WTC11 (cell line): Measurements from ENCODE around the gene TRMU. TPM values are rescaled to one million over a fixed set of nuclear protein-coding genes. Genes with fewer than 3 reads are reported as not detected.

Experiments used
- ATAC-seq: fragments of 200-7000 bp; cut with Tn5 transposase; 2 replicates; pipeline ENCODE4 v1.10.0; 2021; ENCODE audit warnings: mild to moderate bottlenecking, moderate library complexity
- CTCF ChIA-PET: fragments of 300-600 bp; sonication (Branson Sonifier 250); formaldehyde crosslinking; loops from one replicate; lab custom pipeline; 2021; ENCODE audit warnings: antibody characterized with exemption; lab: Charles Lee
- POLR2A ChIA-PET: fragments of 350-600 bp; sonication (Branson Sonifier 250); formaldehyde crosslinking; loops from one replicate; lab custom pipeline; 2021; ENCODE audit warnings: antibody characterized with exemption; lab: Charles Lee
- DNase-seq: peaks from one replicate; pipeline ENCODE4 v3.0.0; 2021; ENCODE audit warnings: low spot score
- H3K27ac Mint-ChIP-seq: 2 replicates; pipeline ENCODE4 v1.8.0; 2021; ENCODE audit warnings: mixed read lengths
- H3K27me3 Mint-ChIP-seq: 2 replicates; pipeline ENCODE4 v1.8.0; 2021; ENCODE audit warnings: low read depth, mild to moderate bottlenecking, moderate library complexity, mixed read lengths
- H3K36me3 Mint-ChIP-seq: 2 replicates; pipeline ENCODE4 v1.8.0; 2021; ENCODE audit warnings: mixed read lengths
- H3K4me1 Mint-ChIP-seq: 2 replicates; pipeline ENCODE4 v1.8.0; 2022; ENCODE audit warnings: mixed read lengths
- H3K4me3 Mint-ChIP-seq: 2 replicates; pipeline ENCODE4 v1.8.0; 2021; ENCODE audit warnings: mild to moderate bottlenecking, moderate library complexity, mixed read lengths
- H3K9me3 Mint-ChIP-seq: 2 replicates; pipeline ENCODE4 v1.8.0; 2021; ENCODE audit warnings: mixed read lengths
- ATF1 ChIP-seq: sonication (generic); formaldehyde crosslinking; IDR thresholded peaks from 2 replicates; pipeline ENCODE4 v1.8.1; 2023; ENCODE audit warnings: mild to moderate bottlenecking, moderate library complexity, missing genetic modification reagents
- CBFB ChIP-seq: sonication (generic); formaldehyde crosslinking; IDR thresholded peaks from 2 replicates; pipeline ENCODE4 v1.8.1; 2022; ENCODE audit warnings: mild to moderate bottlenecking, low read depth, missing genetic modification reagents
- CREB1 ChIP-seq: sonication (generic); formaldehyde crosslinking; IDR thresholded peaks from 2 replicates; pipeline ENCODE4 v1.8.0; 2023; ENCODE audit warnings: mild to moderate bottlenecking, missing genetic modification reagents
- ESRRA ChIP-seq: sonication (generic); formaldehyde crosslinking; IDR thresholded peaks from 2 replicates; pipeline ENCODE4 v1.8.1; 2022; ENCODE audit warnings: mild to moderate bottlenecking, missing genetic modification reagents, borderline replicate concordance
- ETV6 ChIP-seq: sonication (generic); formaldehyde crosslinking; IDR thresholded peaks from 2 replicates; pipeline ENCODE4 v1.8.1; 2022; ENCODE audit warnings: mild to moderate bottlenecking, missing genetic modification reagents
- FOXP1 ChIP-seq: sonication (generic); formaldehyde crosslinking; IDR thresholded peaks from 2 replicates; pipeline ENCODE4 v1.8.0; 2022; ENCODE audit warnings: missing genetic modification reagents, mild to moderate bottlenecking, moderate library complexity, borderline replicate concordance
- GTF2I ChIP-seq: fragments of 250-450 bp; sonication (Bioruptor Pico); conservative IDR thresholded peaks from 2 replicates; pipeline ENCODE4 v1.4.0; 2021; ENCODE audit warnings: mild to moderate bottlenecking
- JUN ChIP-seq: sonication (generic); formaldehyde crosslinking; IDR thresholded peaks from 2 replicates; pipeline ENCODE4 v1.8.0; 2023; ENCODE audit warnings: mild to moderate bottlenecking, missing genetic modification reagents
- MYBL2 ChIP-seq: sonication (generic); formaldehyde crosslinking; IDR thresholded peaks from 2 replicates; pipeline ENCODE4 v1.8.1; 2023; ENCODE audit warnings: mild to moderate bottlenecking, moderate library complexity, missing genetic modification reagents
- NR1H2 ChIP-seq: sonication (generic); formaldehyde crosslinking; IDR thresholded peaks from 2 replicates; pipeline ENCODE4 v1.9.0; 2021; ENCODE audit warnings: mild to moderate bottlenecking, moderate library complexity, missing genetic modification reagents
- RELA ChIP-seq: sonication (generic); formaldehyde crosslinking; IDR thresholded peaks from 2 replicates; pipeline ENCODE4 v1.8.1; 2022; ENCODE audit warnings: missing genetic modification reagents, mild to moderate bottlenecking, borderline replicate concordance
- SMAD3 ChIP-seq: sonication (generic); formaldehyde crosslinking; IDR thresholded peaks from 2 replicates; pipeline ENCODE4 v1.8.0; 2022; ENCODE audit warnings: missing genetic modification reagents, mild to moderate bottlenecking, borderline replicate concordance
- SP1 ChIP-seq: sonication (generic); formaldehyde crosslinking; conservative IDR thresholded peaks from 2 replicates; pipeline ENCODE4 v1.8.1; 2022; ENCODE audit warnings: missing genetic modification reagents
- TEAD4 ChIP-seq: sonication (generic); formaldehyde crosslinking; IDR thresholded peaks from 2 replicates; pipeline ENCODE4 v1.8.0; 2022; ENCODE audit warnings: mild to moderate bottlenecking, missing genetic modification reagents
- ZNF121 ChIP-seq: sonication (generic); formaldehyde crosslinking; IDR thresholded peaks from 2 replicates; pipeline ENCODE4 v1.8.0; 2023; ENCODE audit warnings: missing genetic modification reagents
- ZNF219 ChIP-seq: sonication (generic); formaldehyde crosslinking; IDR thresholded peaks from 2 replicates; pipeline ENCODE4 v1.8.0; 2023; ENCODE audit warnings: missing genetic modification reagents, mild to moderate bottlenecking, borderline replicate concordance
- ZNF232 ChIP-seq: sonication (generic); formaldehyde crosslinking; IDR thresholded peaks from 2 replicates; pipeline ENCODE4 v1.8.0; 2022; ENCODE audit warnings: mild to moderate bottlenecking, missing genetic modification reagents
- ZNF263 ChIP-seq: sonication (generic); formaldehyde crosslinking; IDR thresholded peaks from 2 replicates; pipeline ENCODE4 v1.8.1; 2022; ENCODE audit warnings: low read depth, mild to moderate bottlenecking, moderate library complexity, missing genetic modification reagents
- total RNA-seq: library from RNA; stranded (reverse); gene quantifications from 3 replicates; pipeline ENCODE4 v1.2.3, GENCODE V29; 2021
- TF ChIP-seq, protein P1 (sequence below): sonication (generic); formaldehyde crosslinking; IDR thresholded peaks from 2 replicates; pipeline ENCODE4 v1.8.1; 2022; ENCODE audit warnings: mild to moderate bottlenecking, moderate library complexity, missing genetic modification reagents
- TF ChIP-seq, protein P2 (sequence below): fragments of 250-450 bp; sonication (Bioruptor Pico); IDR thresholded peaks from 2 replicates; pipeline ENCODE4 v1.9.0; 2021; ENCODE audit warnings: mild to moderate bottlenecking
- TF ChIP-seq, protein P3 (sequence below): sonication (generic); formaldehyde crosslinking; IDR thresholded peaks from 2 replicates; pipeline ENCODE4 v1.8.0; 2022; ENCODE audit warnings: mild to moderate bottlenecking, missing genetic modification reagents
- TF ChIP-seq, protein P4 (sequence below): sonication (generic); formaldehyde crosslinking; IDR thresholded peaks from 2 replicates; pipeline ENCODE4 v1.8.1; 2023; ENCODE audit warnings: mild to moderate bottlenecking, moderate library complexity, missing genetic modification reagents
- TF ChIP-seq, protein P5 (sequence below): sonication (generic); formaldehyde crosslinking; IDR thresholded peaks from 2 replicates; pipeline ENCODE4 v1.8.1; 2023; ENCODE audit warnings: mild to moderate bottlenecking, missing genetic modification reagents, moderate library complexity
- TF ChIP-seq, protein P6 (sequence below): sonication (generic); formaldehyde crosslinking; IDR thresholded peaks from 2 replicates; pipeline ENCODE4 v1.8.0; 2022; ENCODE audit warnings: missing genetic modification reagents

Gene TRMU
- total RNA-seq, 1 experiment from 2014 or later: 103 TPM

DNA sequence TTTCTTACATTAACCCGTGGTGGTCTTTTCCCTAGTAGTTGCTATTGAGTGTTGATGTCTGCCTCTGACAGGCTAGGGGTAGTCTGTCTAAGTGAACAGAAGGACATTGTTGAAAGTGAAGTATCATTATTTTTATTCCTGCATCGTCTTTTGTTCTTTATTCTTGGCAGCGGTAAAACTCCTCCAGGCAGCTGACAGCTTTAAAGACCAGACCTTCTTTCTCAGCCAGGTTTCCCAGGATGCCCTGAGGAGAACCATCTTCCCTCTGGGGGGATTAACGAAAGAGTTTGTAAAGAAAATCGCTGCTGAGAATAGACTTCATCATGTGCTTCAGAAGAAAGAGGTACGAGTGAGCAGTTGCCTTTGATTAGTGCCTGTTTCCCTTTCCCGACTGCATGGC, 14.6 kb downstream of the TRMU start (continued):
- TF ChIP-seq, protein P1, sequence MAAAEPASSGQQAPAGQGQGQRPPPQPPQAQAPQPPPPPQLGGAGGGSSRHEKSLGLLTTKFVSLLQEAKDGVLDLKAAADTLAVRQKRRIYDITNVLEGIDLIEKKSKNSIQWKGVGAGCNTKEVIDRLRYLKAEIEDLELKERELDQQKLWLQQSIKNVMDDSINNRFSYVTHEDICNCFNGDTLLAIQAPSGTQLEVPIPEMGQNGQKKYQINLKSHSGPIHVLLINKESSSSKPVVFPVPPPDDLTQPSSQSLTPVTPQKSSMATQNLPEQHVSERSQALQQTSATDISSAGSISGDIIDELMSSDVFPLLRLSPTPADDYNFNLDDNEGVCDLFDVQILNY (CRISPR knock-in tag): no peak
- no peak for TF ChIP-seq MYBL2

DNA sequence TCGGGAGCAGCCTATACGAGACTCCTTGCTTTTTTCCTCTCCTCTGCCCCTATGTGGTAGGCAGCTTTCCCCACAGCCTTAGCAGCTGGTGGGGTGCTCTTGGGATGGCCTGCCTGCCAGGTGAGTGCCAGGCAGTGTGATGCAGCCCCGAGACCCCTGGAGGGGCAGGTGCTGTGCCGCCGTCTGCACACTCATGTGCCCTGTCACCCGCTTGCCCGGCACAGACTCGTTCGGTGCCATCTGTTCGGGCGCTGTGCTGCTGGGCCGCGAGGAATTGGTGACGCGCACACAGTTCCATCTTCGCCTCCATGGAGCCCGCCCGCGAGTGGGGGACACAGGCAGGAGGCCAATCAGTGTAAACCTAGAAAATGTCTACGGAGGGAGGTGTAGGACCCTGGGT, 15.1 kb downstream of the TRMU start:
- no peaks in the 10 kb centered on the region for H3K4me1 Mint-ChIP-seq
- no peaks in the 10 kb centered on the region for H3K9me3 Mint-ChIP-seq
- DNase-seq (no peak), ATAC-seq (no peak)
- CTCF ChIA-PET: no interaction called here
- no peak overlapping the region for H3K27ac Mint-ChIP-seq
- no peak for TF ChIP-seq GTF2I (CRISPR knock-in tag)
- no peak for TF ChIP-seq SMAD3 (CRISPR knock-in tag)
- TF ChIP-seq, protein P2, sequence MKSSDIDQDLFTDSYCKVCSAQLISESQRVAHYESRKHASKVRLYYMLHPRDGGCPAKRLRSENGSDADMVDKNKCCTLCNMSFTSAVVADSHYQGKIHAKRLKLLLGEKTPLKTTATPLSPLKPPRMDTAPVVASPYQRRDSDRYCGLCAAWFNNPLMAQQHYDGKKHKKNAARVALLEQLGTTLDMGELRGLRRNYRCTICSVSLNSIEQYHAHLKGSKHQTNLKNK (CRISPR knock-in tag): no peak
- TF ChIP-seq, protein P3, sequence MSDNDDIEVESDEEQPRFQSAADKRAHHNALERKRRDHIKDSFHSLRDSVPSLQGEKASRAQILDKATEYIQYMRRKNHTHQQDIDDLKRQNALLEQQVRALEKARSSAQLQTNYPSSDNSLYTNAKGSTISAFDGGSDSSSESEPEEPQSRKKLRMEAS (CRISPR knock-in tag): no peak
- no peak for TF ChIP-seq ATF1 (CRISPR knock-in tag)
- TF ChIP-seq ZNF219 (CRISPR knock-in tag): no peak
- no peak for TF ChIP-seq ZNF263
- TF ChIP-seq ZNF232 (CRISPR knock-in tag): no peak
- no peak for TF ChIP-seq JUN (CRISPR knock-in tag)
- no peak for TF ChIP-seq FOXP1 (CRISPR knock-in tag)
- no peak for TF ChIP-seq CREB1 (CRISPR knock-in tag)
- TF ChIP-seq SP1 (CRISPR knock-in tag): no peak
- TF ChIP-seq ETV6: no peak
- H3K36me3 Mint-ChIP-seq: peaks cover 71% of the 10 kb centered on the region
- no peak overlapping the region for H3K4me3 Mint-ChIP-seq
- POLR2A ChIA-PET: no interaction called here
- H3K27me3 Mint-ChIP-seq: no peaks in the 10 kb centered on the region

DNA sequence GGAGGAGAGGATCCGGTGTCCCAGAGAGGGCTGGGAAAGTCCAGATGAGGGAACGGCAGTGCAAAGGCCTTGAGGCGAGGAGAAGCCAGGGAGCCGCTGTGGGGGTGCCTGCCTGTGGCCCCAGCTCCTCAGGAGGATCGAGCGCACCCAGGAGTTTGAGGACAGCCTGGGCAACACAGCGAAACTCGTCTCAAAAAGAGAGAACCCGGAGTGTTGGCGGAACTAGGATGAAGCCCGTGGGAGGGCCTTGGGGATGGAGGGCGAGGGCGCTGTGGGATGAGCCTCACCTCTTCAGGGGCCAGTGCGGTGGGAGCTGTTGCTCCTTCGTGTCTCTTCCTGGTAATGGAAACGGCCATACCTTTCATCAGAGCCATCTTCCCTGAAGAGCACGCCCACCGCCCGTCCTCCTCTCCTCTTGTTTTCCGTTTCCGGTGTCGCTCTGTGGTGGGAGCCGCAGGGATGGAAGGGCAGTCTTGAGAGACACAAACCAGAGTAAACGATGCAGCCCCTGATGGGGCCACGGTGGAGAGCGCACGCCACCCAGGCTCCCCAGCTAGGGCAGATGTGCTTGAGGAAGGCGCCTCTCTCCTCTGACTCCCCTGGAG, 15.7 kb downstream of the TRMU start:
- no peak for ATAC-seq
- ChIA-PET POLR2A (no interaction called here), CTCF (no interaction called here)
- peaks cover 65% of the 10 kb centered on the region for H3K36me3 Mint-ChIP-seq
- no peaks in the 10 kb centered on the region for H3K9me3 Mint-ChIP-seq
- H3K27ac Mint-ChIP-seq: no peak overlapping the region
- no peak overlapping the region for H3K4me3 Mint-ChIP-seq
- DNase-seq: no peak
- H3K27me3 Mint-ChIP-seq: no peaks in the 10 kb centered on the region
- H3K4me1 Mint-ChIP-seq: no peaks in the 10 kb centered on the region
- TF ChIP-seq TEAD4 (CRISPR knock-in tag) (no peak), ATF1 (CRISPR knock-in tag) (no peak), NR1H2 (CRISPR knock-in tag) (no peak)
- TF ChIP-seq, protein P4, sequence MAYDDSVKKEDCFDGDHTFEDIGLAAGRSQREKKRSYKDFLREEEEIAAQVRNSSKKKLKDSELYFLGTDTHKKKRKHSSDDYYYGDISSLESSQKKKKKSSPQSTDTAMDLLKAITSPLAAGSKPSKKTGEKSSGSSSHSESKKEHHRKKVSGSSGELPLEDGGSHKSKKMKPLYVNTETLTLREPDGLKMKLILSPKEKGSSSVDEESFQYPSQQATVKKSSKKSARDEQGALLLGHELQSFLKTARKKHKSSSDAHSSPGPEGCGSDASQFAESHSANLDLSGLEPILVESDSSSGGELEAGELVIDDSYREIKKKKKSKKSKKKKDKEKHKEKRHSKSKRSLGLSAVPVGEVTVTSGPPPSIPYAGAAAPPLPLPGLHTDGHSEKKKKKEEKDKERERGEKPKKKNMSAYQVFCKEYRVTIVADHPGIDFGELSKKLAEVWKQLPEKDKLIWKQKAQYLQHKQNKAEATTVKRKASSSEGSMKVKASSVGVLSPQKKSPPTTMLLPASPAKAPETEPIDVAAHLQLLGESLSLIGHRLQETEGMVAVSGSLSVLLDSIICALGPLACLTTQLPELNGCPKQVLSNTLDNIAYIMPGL: no peak
- TF ChIP-seq, all 79 proteins: peak for 0

DNA sequence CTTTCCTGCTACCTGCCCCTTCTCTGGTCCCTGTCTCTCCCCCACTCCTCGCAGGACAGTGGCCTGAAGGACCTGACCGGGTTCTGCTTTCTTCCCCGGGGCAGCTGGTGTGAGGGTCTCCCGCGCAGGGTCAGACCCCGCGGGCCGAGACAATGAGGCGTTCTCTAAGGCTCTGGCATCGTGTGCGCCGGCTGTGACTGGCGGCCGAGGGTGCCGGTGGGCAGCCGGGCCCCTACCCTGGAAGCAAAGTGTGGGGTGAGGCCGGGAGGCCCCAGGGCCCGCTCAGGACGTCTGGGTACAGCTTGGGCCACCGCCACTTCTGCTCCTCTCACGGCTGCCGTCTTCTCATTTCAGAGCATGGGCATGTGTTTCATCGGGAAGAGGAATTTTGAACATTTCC, 16.3 kb downstream of the TRMU start:
- ATAC-seq: no peak
- ChIA-PET CTCF (interaction anchor here (3.1 kb wide), 1 partner anchor 16 kb away, joined by 15 read pairs; no protein-coding TSS in a partner anchor), POLR2A (no interaction called here)
- Mint-ChIP-seq H3K4me3 (no peak overlapping the region), H3K27me3 (no peaks in the 10 kb centered on the region), H3K9me3 (no peaks in the 10 kb centered on the region), H3K4me1 (no peaks in the 10 kb centered on the region), H3K36me3 (peaks cover 60% of the 10 kb centered on the region), H3K27ac (no peak overlapping the region)
- no peak for DNase-seq
- no peak for TF ChIP-seq ESRRA (CRISPR knock-in tag)
- TF ChIP-seq ZNF263: no peak
- TF ChIP-seq RELA (CRISPR knock-in tag): no peak
- TF ChIP-seq ZNF121: no peak
- TF ChIP-seq CBFB (CRISPR knock-in tag): no peak
- TF ChIP-seq, protein P5, sequence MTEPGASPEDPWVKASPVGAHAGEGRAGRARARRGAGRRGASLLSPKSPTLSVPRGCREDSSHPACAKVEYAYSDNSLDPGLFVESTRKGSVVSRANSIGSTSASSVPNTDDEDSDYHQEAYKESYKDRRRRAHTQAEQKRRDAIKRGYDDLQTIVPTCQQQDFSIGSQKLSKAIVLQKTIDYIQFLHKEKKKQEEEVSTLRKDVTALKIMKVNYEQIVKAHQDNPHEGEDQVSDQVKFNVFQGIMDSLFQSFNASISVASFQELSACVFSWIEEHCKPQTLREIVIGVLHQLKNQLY (CRISPR knock-in tag): no peak
- TF ChIP-seq, protein P6, sequence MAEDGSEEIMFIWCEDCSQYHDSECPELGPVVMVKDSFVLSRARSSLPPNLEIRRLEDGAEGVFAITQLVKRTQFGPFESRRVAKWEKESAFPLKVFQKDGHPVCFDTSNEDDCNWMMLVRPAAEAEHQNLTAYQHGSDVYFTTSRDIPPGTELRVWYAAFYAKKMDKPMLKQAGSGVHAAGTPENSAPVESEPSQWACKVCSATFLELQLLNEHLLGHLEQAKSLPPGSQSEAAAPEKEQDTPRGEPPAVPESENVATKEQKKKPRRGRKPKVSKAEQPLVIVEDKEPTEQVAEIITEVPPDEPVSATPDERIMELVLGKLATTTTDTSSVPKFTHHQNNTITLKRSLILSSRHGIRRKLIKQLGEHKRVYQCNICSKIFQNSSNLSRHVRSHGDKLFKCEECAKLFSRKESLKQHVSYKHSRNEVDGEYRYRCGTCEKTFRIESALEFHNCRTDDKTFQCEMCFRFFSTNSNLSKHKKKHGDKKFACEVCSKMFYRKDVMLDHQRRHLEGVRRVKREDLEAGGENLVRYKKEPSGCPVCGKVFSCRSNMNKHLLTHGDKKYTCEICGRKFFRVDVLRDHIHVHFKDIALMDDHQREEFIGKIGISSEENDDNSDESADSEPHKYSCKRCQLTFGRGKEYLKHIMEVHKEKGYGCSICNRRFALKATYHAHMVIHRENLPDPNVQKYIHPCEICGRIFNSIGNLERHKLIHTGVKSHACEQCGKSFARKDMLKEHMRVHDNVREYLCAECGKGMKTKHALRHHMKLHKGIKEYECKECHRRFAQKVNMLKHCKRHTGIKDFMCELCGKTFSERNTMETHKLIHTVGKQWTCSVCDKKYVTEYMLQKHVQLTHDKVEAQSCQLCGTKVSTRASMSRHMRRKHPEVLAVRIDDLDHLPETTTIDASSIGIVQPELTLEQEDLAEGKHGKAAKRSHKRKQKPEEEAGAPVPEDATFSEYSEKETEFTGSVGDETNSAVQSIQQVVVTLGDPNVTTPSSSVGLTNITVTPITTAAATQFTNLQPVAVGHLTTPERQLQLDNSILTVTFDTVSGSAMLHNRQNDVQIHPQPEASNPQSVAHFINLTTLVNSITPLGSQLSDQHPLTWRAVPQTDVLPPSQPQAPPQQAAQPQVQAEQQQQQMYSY (CRISPR knock-in tag): no peak
